Stimulated activated CD8-positive, alpha-beta memory T cell treated with anti-CD3 and anti-CD28 coated beads, Interleukin-15, amount 100 ng/mL, for 48 hours (primary cell): ENCODE data around the gene WEE1.

ENCODE experiments used
- DNase-seq, 2 donors: peaks; one replicate each; pipeline ENCODE4 v3.0.0-alpha.2; 2020; ENCODE audit warnings: low read depth in 2 of 2

WEE1 gene

GRCh38 chr11:9566561-9567063, 6.9 kb upstream of the WEE1 start:
- no peak for DNase-seq

DNA sequence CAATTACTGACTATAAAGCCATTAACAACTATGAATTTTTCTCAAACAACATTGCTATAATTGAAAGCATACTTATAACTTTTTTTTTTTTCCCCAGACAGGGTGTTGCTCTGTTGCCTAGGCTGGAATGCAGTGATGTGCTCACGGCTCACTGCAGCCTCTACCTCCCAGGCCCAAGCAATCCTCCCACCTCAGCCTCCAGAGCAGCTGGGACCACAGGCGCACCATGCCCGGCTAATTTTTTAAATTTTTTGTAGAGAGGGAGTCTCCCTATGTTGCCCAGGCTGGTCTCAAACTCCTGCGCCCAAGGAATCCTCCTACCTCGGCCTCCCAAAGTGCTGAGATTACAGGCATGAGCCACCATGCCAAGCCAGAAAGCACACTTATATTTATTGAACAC, 6.1 kb upstream of the WEE1 start:
- no peak for DNase-seq

GRCh38 chr11:9568161-9568853, 5.2 kb upstream of the WEE1 start:
- no peak for DNase-seq

GRCh38 chr11:9568854-9569587, 4.4 kb upstream of the WEE1 start:
- no peak for DNase-seq

- no peak for DNase-seq
Observed at GRCh38 chr11:9569588-9570164, 3.8 kb upstream of the WEE1 start.

DNA sequence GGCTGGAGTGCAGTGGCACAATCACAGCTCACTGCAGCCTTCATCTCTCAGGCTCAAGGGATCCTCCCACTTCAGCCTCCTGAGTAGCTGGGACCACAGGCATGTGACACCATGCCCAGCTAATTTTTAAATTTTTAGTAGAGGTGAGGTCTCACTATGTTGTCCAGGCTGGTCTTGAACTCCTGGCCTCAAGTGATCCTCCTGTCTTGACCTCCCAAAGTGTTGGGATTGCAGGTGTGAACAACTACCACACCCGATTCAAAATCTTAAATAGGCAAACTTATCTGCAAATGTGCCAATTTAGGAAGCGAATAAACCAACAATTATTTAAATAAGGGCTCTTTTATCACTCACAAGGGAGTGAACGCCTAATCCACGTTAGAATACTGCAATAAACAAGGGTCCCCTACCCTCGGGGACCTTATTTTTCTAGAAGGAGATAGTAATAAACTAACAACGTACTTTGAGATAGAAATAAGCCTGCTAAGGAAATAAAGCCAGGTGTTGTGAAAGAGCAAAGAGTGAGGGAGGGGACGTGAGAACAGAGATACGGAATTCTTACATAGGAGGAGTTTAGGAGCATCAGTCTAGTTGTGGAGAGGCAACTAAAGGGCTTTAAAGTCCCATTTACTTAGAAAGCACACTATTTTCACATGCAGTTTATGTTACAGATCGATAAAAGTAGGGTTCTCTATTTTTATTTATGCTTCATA, 3.0 kb upstream of the WEE1 start:
- no peak for DNase-seq

DNA sequence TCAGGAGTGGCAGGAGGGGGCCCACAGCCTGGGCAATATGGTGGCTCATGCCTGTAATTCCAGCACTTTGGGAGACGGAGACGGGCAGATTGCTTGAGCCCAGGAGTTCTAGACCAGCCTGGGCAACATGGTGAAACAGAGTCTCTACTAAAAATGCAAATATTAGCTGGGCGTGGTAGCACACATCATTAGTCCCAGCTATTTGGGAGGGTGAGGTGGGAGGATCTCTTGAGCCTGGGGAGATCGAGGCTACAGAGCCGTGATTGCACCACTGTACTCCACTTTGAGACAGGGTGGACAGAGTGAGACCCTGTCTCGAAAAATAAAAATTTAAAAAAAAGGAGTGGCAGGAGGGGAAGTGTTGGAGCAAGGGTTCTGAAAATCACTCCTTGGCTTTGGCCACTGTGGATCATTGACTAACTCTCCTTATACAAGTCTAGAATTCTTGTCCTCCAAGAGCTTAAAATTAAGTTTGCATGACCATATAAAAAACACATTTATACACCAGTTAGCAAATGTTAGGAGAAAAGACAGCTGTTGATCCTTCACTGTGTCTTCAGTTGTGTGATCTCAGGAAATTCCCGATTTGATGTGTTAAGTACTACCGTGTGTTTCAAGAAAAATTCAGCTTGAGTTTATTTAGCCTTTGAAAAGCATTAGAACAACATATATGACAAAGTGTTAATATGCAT, 2.3 kb upstream of the WEE1 start:
- no peak for DNase-seq

DNA sequence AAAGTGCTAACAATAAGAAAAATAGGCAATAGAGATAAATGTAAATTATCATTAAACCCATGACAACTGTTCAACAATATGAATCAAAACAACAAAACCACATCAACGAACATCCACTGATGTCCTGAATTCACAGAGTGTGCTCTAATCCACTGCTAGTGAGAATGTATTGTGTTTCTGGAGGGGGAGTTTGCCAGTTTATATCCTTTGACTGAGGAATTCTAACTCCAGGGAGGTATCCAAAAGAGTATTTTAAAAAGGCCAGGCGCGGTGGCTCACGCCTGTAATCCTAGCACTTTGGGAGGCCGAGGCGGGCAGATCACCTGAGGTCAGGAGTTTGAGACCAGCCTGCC, 1.7 kb upstream of the WEE1 start:
- DNase-seq, result no peak

GRCh38 chr11:9573775-9574621, 528 bp downstream of the WEE1 start:
- no peak for DNase-seq

DNA sequence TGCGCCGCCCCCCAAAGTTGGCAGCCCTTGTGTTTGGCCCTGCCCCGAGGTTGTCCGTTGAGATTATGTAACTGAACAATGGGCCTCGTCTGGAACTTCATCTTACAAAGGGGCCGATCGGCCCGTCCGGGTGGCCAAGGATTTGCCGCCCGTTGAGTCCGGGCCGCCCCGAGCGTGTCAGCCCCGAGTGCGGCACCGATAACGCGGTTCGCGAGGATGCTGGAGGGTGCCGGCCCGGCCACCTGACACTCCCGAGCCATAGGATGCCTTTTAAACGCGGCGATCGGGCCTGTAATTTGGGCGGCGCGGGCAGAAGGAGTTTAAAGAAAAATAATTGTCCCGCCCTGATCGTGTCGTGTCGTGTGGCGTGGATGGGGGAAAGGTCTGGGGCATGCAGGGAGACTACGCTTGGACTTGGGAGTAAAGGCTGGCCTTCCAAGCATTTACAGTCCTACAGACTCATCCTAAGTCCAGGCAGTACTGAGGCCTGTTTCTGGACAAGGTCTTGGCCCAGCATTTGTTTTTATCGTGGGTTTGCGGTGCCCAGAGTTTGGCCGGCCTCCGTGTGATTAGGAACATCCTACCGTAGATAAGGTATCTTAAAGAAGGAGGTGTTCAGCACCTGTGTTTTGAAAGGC, 1.3 kb downstream of the WEE1 start:
- no peak for DNase-seq

DNA sequence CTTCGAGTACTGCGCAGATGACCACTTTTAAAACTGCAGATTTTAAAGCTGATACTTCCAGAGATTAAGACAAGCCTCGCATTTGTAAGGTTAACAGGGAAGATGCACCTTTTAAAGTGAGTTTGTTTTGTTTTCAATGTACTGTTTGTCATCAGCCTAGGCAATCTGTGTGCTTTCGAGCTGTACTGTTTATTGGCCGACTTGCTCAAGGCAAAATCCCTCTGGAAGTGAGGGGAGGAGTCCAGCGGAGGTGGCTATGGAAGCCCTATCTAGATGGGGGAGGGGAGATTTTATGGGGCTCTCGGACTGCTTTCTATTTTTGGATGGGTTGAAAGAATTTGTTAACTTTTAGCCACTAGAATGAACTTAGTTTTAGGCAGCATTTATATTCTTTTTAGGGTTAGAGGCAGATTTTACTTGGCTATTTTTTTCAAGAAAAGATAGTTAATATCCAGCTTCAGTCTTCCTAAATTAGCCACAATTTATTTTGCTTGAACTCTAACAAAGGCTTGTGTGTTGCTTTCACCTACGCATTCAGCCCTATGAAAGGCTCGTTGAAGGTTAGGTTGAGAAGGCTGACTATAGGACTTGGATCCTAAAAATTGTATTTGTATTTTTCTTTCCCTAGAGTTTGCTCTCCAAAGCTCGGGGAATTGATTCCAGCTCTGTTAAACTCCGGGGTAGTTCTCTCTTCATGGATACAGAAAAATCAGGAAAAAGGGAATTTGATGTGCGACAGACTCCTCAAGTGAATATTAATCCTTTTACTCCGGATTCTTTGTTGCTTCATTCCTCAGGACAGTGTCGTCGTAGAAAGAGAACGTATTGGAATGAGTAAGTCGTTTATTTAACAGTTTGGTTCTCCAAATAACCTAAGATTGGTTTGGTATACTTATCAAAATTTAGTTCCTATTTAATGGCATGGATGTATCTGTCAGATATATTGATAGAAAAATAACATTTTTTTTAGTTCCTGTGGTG, 2.1 kb downstream of the WEE1 start:
- DNase-seq, result no peak

GRCh38 chr11:9576701-9577381, 3.4 kb downstream of the WEE1 start:
- no peak for DNase-seq

DNA sequence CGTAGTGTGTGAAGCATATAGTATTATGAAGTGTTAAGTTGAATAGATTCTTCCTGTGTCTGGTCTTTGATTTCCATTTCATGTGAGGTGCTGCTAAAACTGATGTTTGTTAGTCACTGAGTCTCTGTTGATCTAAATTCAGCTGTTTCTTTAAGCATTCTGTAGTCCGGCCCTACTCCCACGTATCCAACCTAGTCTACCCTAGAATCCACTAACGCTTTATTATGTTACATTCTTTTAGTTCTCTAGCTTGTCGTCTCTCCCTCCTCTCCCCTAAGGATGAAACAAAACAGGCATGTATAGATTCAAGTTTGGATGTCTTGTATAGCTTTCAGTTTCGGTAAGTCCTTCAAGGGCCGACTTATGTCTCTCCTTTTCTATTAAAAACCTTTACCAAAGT, 4.1 kb downstream of the WEE1 start:
- DNase-seq, result no peak

DNA sequence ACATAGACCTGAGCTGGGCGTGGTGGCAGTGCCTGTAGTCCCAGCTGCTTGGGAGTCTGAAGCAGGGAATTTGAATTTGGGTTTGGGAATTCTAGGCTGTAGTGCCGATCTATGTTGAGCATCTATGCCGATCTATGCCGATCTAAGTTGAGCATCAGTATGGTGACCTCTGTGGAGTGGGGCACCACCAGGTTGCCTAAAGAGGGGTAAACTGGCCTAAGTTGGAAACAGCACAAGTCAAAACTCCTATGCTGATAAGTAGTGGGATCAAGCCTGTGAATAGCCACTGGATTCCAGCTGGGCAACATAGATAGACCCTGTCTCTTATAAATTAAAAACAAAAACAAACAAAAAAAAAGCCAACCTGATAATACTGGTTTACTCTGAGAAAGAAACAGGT, 7.4 kb downstream of the WEE1 start:
- no peak for DNase-seq

GRCh38 chr11:9581556-9582161, 8.2 kb downstream of the WEE1 start:
- no peak for DNase-seq

DNA sequence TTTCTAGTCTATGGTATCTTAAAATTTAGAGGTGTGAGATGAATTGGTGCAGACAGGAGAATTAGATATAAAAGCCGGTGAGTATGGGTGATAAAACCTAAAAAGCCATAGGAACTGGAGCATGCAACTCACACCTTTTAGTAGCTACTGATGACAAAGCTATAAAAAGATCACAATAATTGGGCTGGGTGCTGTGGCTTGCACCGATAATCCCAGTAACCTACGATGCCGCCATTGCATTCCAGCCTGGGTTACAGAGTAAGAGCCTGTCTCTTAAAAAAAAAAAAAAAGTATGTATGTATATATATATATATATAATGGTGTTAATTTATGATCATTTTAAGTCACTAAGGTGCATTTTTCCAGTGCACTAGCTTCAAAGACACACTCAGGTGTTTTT, 17.2 kb downstream of the WEE1 start:
- DNase-seq, result no peak

- no peak for DNase-seq
Observed at GRCh38 chr11:9594267-9595046, 21.0 kb downstream of the WEE1 start.
